GM18498 (cell line): Measurements from ENCODE around the gene ISYNA1.

Source experiments
- ATAC-seq: cut with Tn5 transposase; IDR thresholded peaks from one replicate; pipeline ENCODE4 v1.9.1; 2021; ENCODE audit warnings: mild to moderate bottlenecking, moderate library complexity; ENCODE audit not compliant: unreplicated experiment

The ISYNA1 gene

GRCh38 chr19:18468517-18468916 is 30.6 kb upstream of the ISYNA1 start:
- ATAC-seq, result no peak

DNA sequence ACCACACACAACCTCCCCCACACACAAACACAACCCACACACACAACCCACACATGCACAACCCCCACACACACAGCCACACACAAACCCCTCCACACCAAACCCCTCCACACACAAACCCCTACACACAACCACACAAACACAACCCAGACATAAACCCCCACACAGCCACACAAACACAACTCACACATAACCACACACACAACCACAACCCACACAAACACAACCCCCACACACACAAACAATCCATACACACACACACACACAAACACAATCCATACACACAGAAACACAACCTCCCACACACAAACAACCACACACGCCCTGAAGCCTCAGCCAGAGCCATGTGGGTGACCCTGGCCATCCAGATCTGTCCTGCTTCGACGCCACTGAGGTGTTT is 30.0 kb upstream of the ISYNA1 start:
- ATAC-seq, result no peak

DNA sequence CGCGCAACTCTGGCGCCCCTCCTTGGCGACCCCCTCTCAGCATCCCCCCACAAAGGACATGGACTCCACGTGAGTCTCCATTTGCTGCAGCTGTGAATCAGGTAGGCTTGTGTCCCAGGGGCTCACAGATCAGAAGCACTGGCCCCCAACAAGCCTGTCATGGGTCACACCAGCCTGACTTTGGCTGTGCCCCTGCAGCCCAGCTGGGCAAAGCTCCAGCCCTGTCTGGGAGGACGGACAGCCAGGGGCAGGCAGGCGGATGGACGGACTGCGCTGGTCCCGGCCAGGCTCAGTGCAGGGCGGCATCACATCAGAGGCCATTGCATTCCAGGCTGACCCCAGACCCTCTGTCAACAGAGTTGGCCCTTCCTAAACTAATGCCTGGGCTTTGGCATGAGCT is 28.4 kb upstream of the ISYNA1 start:
- ATAC-seq, result no peak

DNA sequence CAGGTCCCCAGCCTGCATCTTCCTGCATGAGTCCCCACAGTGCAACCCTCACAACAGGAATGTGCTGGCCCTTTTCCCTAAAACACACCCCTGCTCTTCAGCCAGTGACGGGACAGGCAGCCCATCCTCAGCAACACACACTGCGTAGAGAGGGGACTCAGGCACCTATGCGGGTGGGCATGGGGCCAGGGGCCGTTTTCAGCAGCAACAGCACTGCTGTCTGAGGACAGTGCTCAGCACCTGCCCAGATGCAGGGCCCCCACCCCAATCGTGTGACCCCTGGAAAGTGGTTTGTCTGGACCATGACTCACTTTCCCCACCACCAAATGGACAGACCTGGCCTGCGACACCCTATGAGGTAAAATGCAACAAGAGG is 28.0 kb upstream of the ISYNA1 start:
- no peak for ATAC-seq

- ATAC-seq, result no peak
These were observed 27.5 kb upstream of the ISYNA1 start for GRCh38 chr19:18465214-18465963.

DNA sequence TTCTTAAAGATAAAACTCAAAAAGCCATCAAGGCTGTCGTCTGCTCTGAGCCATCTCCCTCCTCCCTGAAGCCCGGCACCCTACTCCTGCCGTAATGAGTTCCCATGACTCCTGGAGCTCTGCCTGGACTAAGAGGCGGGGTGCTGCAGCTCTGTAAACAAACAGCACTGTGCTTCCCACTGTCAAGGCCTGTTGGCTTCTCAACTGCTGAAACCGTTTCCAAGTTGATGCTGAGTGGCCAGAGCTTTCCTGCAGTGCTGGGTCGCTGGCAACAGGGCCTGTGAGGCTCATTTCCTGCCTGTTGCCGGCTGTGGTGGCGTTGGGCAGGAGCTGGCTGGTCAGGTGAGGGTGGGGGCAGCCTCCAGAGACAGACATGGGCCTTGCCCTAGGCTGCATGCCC is 26.7 kb upstream of the ISYNA1 start:
- ATAC-seq, result no peak

GRCh38 chr19:18461471-18461870 is 23.5 kb upstream of the ISYNA1 start:
- ATAC-seq, result no peak

- no peak for ATAC-seq
These were observed 23.0 kb upstream of the ISYNA1 start for GRCh38 chr19:18460900-18461299.

GRCh38 chr19:18457483-18458331 is 19.8 kb upstream of the ISYNA1 start:
- ATAC-seq, result no peak

GRCh38 chr19:18456974-18457373 is 19.0 kb upstream of the ISYNA1 start:
- ATAC-seq, result no peak

- no peak for ATAC-seq
These were observed 18.3 kb upstream of the ISYNA1 start for GRCh38 chr19:18456279-18456678.

DNA sequence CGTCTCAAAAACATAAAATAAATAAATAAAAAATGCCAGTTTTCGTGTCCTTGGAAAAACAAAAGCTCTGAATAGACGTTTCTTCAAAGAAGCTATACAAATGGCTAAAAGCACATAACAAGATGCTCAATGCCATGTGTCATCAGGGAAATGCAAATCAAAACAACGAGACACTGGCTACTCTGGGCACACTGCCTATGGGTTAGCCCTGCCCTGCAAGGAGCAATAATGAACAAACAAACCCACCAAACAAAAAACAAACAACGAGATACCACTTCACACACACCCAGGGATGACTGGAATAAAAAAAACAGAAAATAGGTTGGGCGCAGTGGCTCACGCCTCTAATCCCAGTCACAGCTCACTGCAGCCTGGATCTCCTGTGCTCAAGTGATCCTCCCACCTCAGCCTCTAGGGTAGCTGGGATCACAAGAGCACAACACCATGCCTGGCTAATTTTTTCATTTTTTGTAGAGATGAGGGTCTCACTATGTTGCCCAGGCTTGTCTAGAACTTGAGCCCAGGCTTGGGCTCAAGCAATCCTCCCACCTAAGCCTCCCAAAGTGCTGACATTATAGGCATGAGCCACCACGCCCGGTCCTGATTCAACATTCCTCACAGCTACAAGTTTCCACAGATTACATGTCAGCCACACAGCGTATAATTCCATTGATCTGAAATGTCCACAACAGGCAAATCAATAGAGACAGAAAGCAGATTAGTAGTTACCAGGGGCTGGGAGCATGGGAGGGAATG is 15.5 kb upstream of the ISYNA1 start:
- ATAC-seq, result no peak

GRCh38 chr19:18452386-18452785 is 14.5 kb upstream of the ISYNA1 start:
- ATAC-seq, result no peak

- no peak for ATAC-seq
These were observed 13.3 kb upstream of the ISYNA1 start for GRCh38 chr19:18450931-18451836.

GRCh38 chr19:18450021-18450930 is 12.3 kb upstream of the ISYNA1 start:
- no peak for ATAC-seq

DNA sequence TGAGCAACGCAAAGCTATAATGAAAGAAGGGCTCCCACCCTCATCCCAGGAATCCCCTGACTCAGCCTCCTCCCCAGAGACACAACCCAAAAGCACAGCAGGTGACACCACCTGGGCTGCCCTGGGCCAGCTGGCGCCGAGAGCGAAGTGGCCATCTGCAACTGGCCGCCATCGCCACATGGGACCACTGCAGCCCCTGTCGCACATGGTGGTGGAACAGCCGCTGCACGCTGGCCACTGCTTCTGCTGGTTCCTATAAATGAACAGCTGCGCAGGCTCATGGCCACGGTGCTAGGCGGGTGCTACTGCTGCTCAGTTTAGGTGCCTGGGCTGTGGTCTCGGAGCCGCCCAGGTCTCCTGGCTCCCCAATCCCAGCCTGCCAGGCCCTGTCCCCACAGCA is 11.6 kb upstream of the ISYNA1 start:
- no peak for ATAC-seq

- no peak for ATAC-seq
These were observed 9.0 kb upstream of the ISYNA1 start for GRCh38 chr19:18446811-18447359.

- ATAC-seq, result no peak
These were observed 8.3 kb upstream of the ISYNA1 start for GRCh38 chr19:18446145-18446810.
